Muscle layer of duodenum (tissue), 2 donors: ENCODE data around the gene MPV17L2.

Experiments used
- H3K27ac ChIP-seq: one replicate; pipeline ENCODE4 v1.7.0; 2013; ENCODE audit warnings: mild to moderate bottlenecking, low read length
- H3K27me3 ChIP-seq: one replicate; pipeline ENCODE4 v1.7.0; 2013; ENCODE audit warnings: low read depth, mild to moderate bottlenecking, control low read depth, low read length
- H3K36me3 ChIP-seq, 2 donors: one replicate each; pipeline ENCODE4 v1.7.0; 2013; ENCODE audit warnings: low read length in 2 of 2, control low read depth in 1 of 2, mild to moderate bottlenecking in 1 of 2; ENCODE audit not compliant: insufficient read depth in 2 of 2, control insufficient read depth in 1 of 2
- H3K4me1 ChIP-seq, 2 donors: one replicate each; pipeline ENCODE4 v1.7.0; 2013; ENCODE audit warnings: low read length in 2 of 2, mild to moderate bottlenecking in 2 of 2, control low read depth in 1 of 2, moderate library complexity in 1 of 2; ENCODE audit not compliant: insufficient read depth in 2 of 2, control insufficient read depth in 1 of 2
- H3K4me3 ChIP-seq, 2 donors: one replicate each; pipeline ENCODE4 v1.7.0; 2013; ENCODE audit warnings: low read length in 2 of 2, low read depth in 1 of 2, mild to moderate bottlenecking in 1 of 2
- H3K9me3 ChIP-seq, 2 donors: one replicate each; pipeline ENCODE4 v1.7.0; 2013; ENCODE audit warnings: low read length in 2 of 2, control low read depth in 1 of 2, mild to moderate bottlenecking in 1 of 2; ENCODE audit not compliant: control insufficient read depth in 1 of 2
- donor health status: healthy.

MPV17L2 gene

GRCh38 chr19:18161636-18162002, 31.4 kb upstream of the MPV17L2 start:
- H3K4me1 ChIP-seq = peaks cover 13 to 33% of the 10 kb centered on the region in 2 donors
- no peak overlapping the region for H3K27ac ChIP-seq
- peaks cover 18 to 28% of the 10 kb centered on the region in 2 donors for H3K36me3 ChIP-seq
- H3K27me3 ChIP-seq = no peaks in the 10 kb centered on the region
- H3K4me3 ChIP-seq = no peak overlapping the region
- H3K9me3 ChIP-seq = no peaks in the 10 kb centered on the region

- Histone ChIP-seq H3K9me3 (no peaks in the 10 kb centered on the region), H3K4me3 (no peak overlapping the region), H3K36me3 (peaks cover 18 to 51% of the 10 kb centered on the region in 2 donors), H3K27me3 (no peaks in the 10 kb centered on the region), H3K27ac (no peak overlapping the region), H3K4me1 (peaks cover 3 to 19% of the 10 kb centered on the region in 2 donors)
Observed at GRCh38 chr19:18164072-18164471, 28.9 kb upstream of the MPV17L2 start.

DNA sequence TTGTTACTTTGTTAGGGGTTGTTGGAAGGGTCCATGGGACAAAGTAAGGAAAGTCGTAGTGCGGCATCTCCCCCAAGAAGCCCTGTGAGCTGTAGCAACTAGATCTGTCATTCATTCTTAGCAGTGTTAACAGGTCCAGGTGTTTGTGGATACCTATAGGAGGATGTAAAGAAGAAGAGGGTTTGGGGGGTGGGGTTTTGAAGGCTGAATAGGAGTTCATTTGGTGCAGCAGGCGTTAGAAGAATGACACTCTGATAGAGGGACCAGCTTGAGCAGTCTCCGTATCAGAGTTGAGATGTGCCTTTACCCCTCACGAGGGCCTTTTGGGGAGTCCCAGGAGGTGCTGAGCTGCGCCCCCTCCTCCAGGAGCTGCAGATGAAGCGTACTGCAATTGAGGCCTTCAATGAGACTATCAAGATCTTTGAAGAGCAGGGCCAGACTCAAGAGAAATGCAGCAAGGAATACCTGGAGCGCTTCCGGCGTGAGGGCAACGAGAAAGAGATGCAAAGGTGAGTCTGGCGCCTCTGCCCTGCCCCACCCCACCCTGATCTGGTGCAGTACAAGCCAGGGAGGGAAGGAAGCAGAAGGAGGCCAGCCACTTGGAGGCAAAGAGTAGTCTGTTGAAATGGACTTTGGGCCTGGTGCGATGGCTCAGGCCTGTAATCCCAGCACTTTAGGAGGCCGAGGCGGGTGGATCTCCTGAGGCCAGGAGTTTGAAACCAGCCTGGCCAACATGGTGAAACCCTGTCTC, 27.0 kb upstream of the MPV17L2 start:
- no peak overlapping the region for H3K27ac ChIP-seq
- no peaks in the 10 kb centered on the region for H3K9me3 ChIP-seq
- peaks cover 3 to 8% of the 10 kb centered on the region in 2 donors for H3K4me1 ChIP-seq
- H3K4me3 ChIP-seq = no peak overlapping the region
- H3K36me3 ChIP-seq = peaks cover 18 to 51% of the 10 kb centered on the region in 2 donors
- H3K27me3 ChIP-seq = no peaks in the 10 kb centered on the region

DNA sequence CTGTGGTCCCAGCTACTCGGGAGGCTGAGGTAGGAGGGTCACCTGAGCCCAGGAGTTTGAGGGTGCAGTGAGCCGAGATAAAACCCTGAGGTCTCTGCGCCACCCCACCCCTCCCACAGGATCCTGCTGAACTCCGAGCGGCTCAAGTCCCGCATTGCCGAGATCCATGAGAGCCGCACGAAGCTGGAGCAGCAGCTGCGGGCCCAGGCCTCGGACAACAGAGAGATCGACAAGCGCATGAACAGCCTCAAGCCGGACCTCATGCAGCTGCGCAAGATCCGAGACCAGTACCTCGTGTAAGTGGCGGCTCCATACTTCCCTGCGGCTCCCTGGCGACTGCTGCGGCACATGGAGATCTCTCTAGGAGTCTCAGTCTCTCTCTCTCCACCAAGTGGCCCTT, 26.0 kb upstream of the MPV17L2 start:
- Histone ChIP-seq H3K36me3 (peaks cover 18 to 50% of the 10 kb centered on the region in 2 donors), H3K9me3 (no peaks in the 10 kb centered on the region), H3K27me3 (no peaks in the 10 kb centered on the region), H3K27ac (no peak overlapping the region), H3K4me1 (peaks cover 0 to 1% of the 10 kb centered on the region in 2 donors), H3K4me3 (no peak overlapping the region)

DNA sequence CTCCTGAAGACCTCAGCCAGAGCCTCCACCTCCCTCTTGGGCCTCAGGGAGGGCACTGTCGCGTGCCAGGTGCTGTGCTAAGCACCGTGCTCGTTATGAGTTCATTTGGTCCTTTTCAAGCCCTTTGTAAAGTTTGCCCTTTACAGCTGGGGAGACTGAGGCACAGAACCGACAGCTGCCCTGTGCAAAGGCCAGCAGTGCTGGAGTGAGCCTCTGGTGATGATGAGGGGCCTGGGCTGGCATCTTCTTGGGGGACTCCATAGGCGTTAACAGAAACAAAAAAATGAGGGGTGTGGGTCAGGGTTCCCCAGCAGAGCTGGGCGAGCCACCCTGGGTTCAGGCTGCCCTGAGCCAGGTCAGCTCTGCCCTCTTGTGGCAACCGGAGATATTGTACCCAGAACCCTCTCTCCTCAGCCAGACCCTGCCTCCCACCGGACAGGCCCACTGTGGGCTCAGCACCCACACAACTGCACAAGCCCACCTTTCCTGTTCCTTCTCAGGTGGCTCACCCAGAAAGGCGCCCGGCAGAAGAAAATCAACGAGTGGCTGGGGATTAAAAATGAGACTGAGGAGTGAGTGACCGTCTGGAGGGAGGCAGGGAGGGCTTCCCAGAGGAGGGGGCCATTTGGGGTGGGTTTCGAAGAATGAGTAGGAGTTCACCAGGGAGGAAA, 24.9 kb upstream of the MPV17L2 start:
- no peaks in the 10 kb centered on the region for H3K27me3 ChIP-seq
- H3K4me1 ChIP-seq = peaks cover 2 to 3% of the 10 kb centered on the region in 2 donors
- no peaks in the 10 kb centered on the region for H3K9me3 ChIP-seq
- H3K4me3 ChIP-seq = no peak overlapping the region
- H3K27ac ChIP-seq = no peak overlapping the region
- H3K36me3 ChIP-seq = peaks cover 13 to 43% of the 10 kb centered on the region in 2 donors

- H3K4me3 ChIP-seq = no peak overlapping the region
- H3K36me3 ChIP-seq = peaks cover 10 to 40% of the 10 kb centered on the region in 2 donors
- no peaks in the 10 kb centered on the region for H3K9me3 ChIP-seq
- no peaks in the 10 kb centered on the region for H3K27me3 ChIP-seq
- no peak overlapping the region for H3K27ac ChIP-seq
- peaks cover 3 to 6% of the 10 kb centered on the region in 2 donors for H3K4me1 ChIP-seq
Observed at GRCh38 chr19:18168673-18169381, 24.2 kb upstream of the MPV17L2 start.

- Histone ChIP-seq H3K9me3 (no peaks in the 10 kb centered on the region), H3K36me3 (peaks cover 6 to 32% of the 10 kb centered on the region in 2 donors), H3K4me1 (peaks cover 3 to 6% of the 10 kb centered on the region in 2 donors), H3K27me3 (no peaks in the 10 kb centered on the region), H3K27ac (peak overlapping the region; percentile 31), H3K4me3 (no peak overlapping the region)
Observed at GRCh38 chr19:18170714-18171255, 22.2 kb upstream of the MPV17L2 start.

DNA sequence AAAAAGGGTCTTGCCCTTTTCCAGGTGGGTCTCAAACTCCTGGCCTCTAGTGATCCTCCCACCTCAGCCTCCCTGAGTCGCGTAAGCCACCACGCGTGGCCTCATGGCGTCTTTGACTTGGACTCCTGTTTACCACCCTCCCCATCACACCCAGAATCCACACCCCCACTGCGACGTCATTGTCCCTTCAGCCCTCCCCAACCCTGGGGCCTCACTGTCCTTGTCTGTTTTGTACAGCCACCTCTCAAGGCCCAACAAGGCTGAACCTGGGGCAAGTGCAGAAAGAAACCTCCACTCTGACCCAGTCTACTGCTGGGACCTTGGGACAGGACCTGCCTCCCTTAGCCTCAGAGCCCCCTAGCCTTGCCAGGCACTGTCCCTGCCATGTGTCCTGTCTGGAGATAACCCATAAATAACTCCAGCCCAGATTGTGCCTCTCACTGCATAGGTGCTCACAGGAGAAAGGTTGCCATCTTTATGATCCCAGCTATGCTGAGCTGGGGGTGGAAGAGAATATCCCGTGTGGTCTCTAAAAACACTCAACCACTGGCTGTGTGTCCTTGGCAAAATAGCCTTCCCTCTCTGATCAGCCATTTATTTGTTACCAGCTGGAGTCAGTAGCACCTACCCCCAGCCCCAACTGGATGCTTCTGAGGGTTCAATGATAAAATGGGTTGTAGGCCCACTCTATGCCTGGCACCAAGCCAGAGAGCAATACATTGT, 21.3 kb upstream of the MPV17L2 start:
- peak overlapping the region; percentile 0 for H3K27ac ChIP-seq
- H3K36me3 ChIP-seq = peaks cover 0 to 22% of the 10 kb centered on the region in 2 donors
- H3K4me1 ChIP-seq = peaks cover 3 to 6% of the 10 kb centered on the region in 2 donors

DNA sequence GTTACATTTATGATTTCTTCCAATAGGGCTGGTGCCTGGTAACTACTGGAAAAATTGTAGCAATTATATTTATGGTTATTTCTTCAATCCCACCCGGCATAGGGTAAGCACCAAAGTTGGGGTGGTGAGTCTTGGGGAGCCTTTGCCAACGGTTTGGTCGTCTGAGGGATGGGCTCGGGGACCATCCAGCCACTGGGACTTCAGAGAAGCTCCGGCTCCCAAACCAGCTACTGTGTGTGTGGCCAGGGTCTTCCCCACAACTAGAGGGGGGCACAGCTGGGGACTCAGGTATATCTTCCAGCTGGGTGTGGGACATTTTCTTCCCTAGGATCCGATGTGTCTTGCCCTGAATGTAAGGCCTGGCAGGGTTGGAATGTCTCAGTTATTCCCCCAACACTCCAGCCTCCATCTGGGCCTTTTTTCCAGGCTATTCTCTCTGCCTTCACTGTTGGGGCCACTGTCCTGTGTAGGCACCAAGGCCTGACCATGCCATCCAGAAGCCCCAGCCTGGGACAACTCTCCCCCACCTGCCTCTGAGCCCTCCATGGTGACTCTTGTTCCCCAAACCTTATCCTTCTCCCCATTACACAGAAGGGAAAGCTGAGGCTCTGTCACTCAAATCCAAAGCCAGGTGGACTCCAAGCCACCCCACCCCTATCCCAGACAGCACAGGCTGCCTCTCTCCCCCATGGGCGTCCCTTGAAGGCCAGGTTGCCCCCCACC, 20.5 kb upstream of the MPV17L2 start:
- Histone ChIP-seq H3K27me3 (no peaks in the 10 kb centered on the region), H3K9me3 (no peaks in the 10 kb centered on the region), H3K4me3 (no peak overlapping the region), H3K27ac (peak overlapping the region; percentile 0), H3K36me3 (peaks cover under 1 to 15% of the 10 kb centered on the region in 2 donors), H3K4me1 (peaks cover 3 to 6% of the 10 kb centered on the region in 2 donors)

More for the DNA sequence above, 21.3 kb upstream of the MPV17L2 start:
- Histone ChIP-seq H3K27me3 (no peaks in the 10 kb centered on the region), H3K4me3 (no peak overlapping the region), H3K9me3 (no peaks in the 10 kb centered on the region)

DNA sequence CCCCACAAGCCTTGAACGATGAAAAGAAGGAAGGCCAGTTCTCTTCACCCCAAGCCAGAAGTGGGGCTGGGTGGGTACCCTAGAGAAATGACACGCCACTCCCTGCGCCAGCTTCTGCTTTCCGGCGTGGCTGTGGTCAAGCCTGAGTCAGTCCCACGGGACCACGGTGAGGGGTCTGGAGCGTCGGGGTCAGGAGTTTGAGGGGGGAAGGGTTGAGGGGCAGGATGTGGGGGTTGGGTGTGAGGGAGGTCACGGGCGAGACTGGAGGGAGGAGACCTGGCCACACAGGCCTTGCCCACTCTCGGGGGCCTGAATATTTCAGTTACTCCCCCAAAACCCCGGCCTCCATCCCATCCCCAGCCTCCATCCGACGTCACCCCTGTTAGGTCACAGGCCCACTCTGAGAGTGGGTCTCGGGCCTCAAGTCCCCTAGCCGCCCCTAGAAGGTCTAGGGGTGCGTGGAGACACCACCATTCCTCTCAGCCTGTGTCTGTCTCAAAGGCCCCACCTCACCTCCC, 19.9 kb upstream of the MPV17L2 start:
- Histone ChIP-seq H3K4me3 (peak overlapping the region; percentile 83 to 87), H3K36me3 (peaks cover 5 to 9% of the 10 kb centered on the region in 2 donors), H3K27ac (no peak overlapping the region), H3K27me3 (no peaks in the 10 kb centered on the region), H3K4me1 (peaks cover 3 to 6% of the 10 kb centered on the region in 2 donors), H3K9me3 (no peaks in the 10 kb centered on the region)
